GM12891 (cell line): ENCODE measurements around the gene LNX1.

Source experiments
- POLR2A ChIP-seq: IDR thresholded peaks from 2 replicates; pipeline ENCODE4 v1.6.1; 2011; ENCODE audit warnings: low read depth, low read length, control low read depth
- POLR2AphosphoS5 ChIP-seq: IDR thresholded peaks from 2 replicates; pipeline ENCODE4 v1.6.1; 2011; ENCODE audit warnings: low read depth, low read length, control low read depth

DNA sequence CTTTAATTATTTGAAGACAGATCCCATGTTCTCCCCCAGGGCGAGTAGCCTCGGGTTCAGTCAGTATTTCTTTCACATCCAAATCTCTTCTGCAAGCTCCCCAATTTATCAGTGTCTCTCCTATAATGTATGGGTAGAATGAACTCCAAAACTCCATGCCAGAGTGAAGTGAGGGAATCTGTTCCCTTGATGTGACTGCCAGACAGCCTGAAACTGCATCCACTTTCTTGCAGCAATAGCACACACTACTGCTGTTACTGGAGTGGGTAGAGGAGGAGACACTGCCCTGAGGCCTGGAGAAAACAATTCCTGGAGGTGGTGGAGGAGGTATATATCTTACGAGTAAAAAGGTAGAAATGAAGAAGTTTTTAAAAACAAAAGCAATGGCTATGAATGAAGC is 11.0 kb downstream of the LNX1 start:
- TF ChIP-seq POLR2AphosphoS5 (no peak), POLR2A (no peak)
